H1 (cell line): ENCODE measurements around the gene CPEB3. TPM values are rescaled to one million over a fixed set of nuclear protein-coding genes. Genes with fewer than 3 reads are reported as not detected.

Experiments used
- CTCF ChIA-PET: fragments of 300-600 bp; sonication (Branson Sonifier 250); formaldehyde crosslinking; loops from one replicate; lab custom pipeline; 2021; ENCODE audit not compliant: partially characterized antibody; lab: Charles Lee
- POLR2A ChIA-PET: fragments of 300-600 bp; sonication (Branson Sonifier 250); formaldehyde crosslinking; loops from one replicate; lab custom pipeline; 2021; ENCODE audit warnings: inconsistent platforms; ENCODE audit not compliant: partially characterized antibody; lab: Charles Lee
- DNase-seq, 2 experiments: peaks; one replicate each; pipeline versions ENCODE4 v3.0.0 to v3.0.0-alpha.2; 2010 to 2022; ENCODE audit warnings: low spot score in 2 of 2, low read depth in 1 of 2, mixed read lengths in 1 of 2
- FAIRE-seq: peaks from 2 replicates; lab custom pipeline; 2011; peaks lifted over from hg19 to GRCh38; lab: Jason Lieb, UNC
- H2AFZ ChIP-seq: 2 replicates; pipeline ENCODE4 v1.8.1; 2012; ENCODE audit warnings: low read length, inconsistent platforms
- H2AK5ac ChIP-seq: 2 replicates; pipeline ENCODE4 v1.6.1; 2013; ENCODE audit warnings: low read depth, low read length
- H2BK120ac ChIP-seq: replicated peaks from 2 replicates; pipeline ENCODE3; 2013; ENCODE audit warnings: low read depth, low read length, inconsistent platforms
- H2BK12ac ChIP-seq: 2 replicates; pipeline ENCODE4 v1.6.1; 2013; ENCODE audit warnings: low read depth, low read length
- H2BK15ac ChIP-seq: 2 replicates; pipeline ENCODE4 v1.6.1; 2013; ENCODE audit warnings: low read length
- H2BK20ac ChIP-seq: 2 replicates; pipeline ENCODE4 v1.6.1; 2013; ENCODE audit warnings: low read length
- H2BK5ac ChIP-seq: 2 replicates; pipeline ENCODE4 v1.6.1; 2013; ENCODE audit warnings: low read depth, low read length
- H3K14ac ChIP-seq: 2 replicates; pipeline ENCODE4 v1.6.1; 2013; ENCODE audit warnings: inconsistent platforms; ENCODE audit not compliant: insufficient read length
- H3K18ac ChIP-seq: 2 replicates; pipeline ENCODE4 v1.6.1; 2013; ENCODE audit warnings: low read length; ENCODE audit errors: extremely low read depth
- H3K23ac ChIP-seq: 2 replicates; pipeline ENCODE4 v1.6.1; 2013; ENCODE audit warnings: inconsistent platforms; ENCODE audit not compliant: insufficient read length
- H3K23me2 ChIP-seq: 2 replicates; pipeline ENCODE4 v1.6.1; 2013; ENCODE audit warnings: low read depth, low read length
- H3K27ac ChIP-seq: 2 replicates; pipeline ENCODE4 v1.6.1; 2011; ENCODE audit warnings: low read depth, low read length, inconsistent platforms
- H3K27me3 ChIP-seq, 4 experiments: replicated peaks in 1 of 4; 1 replicate in 1 of 4; 2 replicates in 3 of 4; pipeline versions ENCODE4 v1.6.1 to v1.8.1; 2011 to 2013; ENCODE audit warnings: low read length in 3 of 4, mild to moderate bottlenecking in 3 of 4, inconsistent platforms in 2 of 4, mixed read lengths in 2 of 4, moderate library complexity in 1 of 4; ENCODE audit not compliant: control insufficient read depth in 3 of 4, insufficient read depth in 3 of 4; ENCODE audit errors: extremely low read depth in 1 of 4
- H3K36me3 ChIP-seq, 4 experiments: 2 replicates each; pipeline versions ENCODE4 v1.6.1 to v1.8.1; 2011 to 2013; ENCODE audit warnings: mild to moderate bottlenecking in 4 of 4, low read length in 3 of 4, moderate library complexity in 2 of 4, control low read depth in 1 of 4, inconsistent platforms in 1 of 4; ENCODE audit not compliant: insufficient read depth in 4 of 4, control insufficient read depth in 2 of 4
- H3K4ac ChIP-seq: replicated peaks from 2 replicates; pipeline ENCODE3; 2013; ENCODE audit warnings: low read length, low read depth, mixed read lengths, inconsistent platforms; ENCODE audit not compliant: insufficient read length
- H3K4me1 ChIP-seq, 4 experiments: replicated peaks in 1 of 4; 1 replicate in 1 of 4; 2 replicates in 3 of 4; pipeline versions ENCODE4 v1.6.1 to v1.8.1; 2011 to 2013; ENCODE audit warnings: low read length in 3 of 4, inconsistent platforms in 2 of 4, mixed read lengths in 1 of 4; ENCODE audit not compliant: insufficient read depth in 4 of 4, control insufficient read depth in 3 of 4
- H3K4me2 ChIP-seq, 2 experiments: 2 replicates each; pipeline versions ENCODE4 v1.6.1 to v1.8.1; 2011 to 2013; ENCODE audit warnings: low read depth in 2 of 2, low read length in 2 of 2, control low read depth in 1 of 2, inconsistent platforms in 1 of 2, mild to moderate bottlenecking in 1 of 2; ENCODE audit not compliant: insufficient read depth in 1 of 2
- H3K4me3 ChIP-seq, 4 experiments: fragments of 200-600, 300-600 bp in 1 of 4; sonication (generic), shearing (Covaris generic), sonication (Bioruptor Twin) in 1 of 4; 2 replicates each; pipeline versions ENCODE4 v1.5.1 to v1.8.1; 2011 to 2016; ENCODE audit warnings: low read length in 4 of 4, low read depth in 3 of 4, control low read depth in 2 of 4, inconsistent platforms in 2 of 4, mild to moderate bottlenecking in 2 of 4, mixed read lengths in 1 of 4, moderate library complexity in 1 of 4; ENCODE audit not compliant: insufficient read depth in 2 of 4; ENCODE audit errors: extremely low read depth in 1 of 4
- H3K56ac ChIP-seq: replicated peaks from 2 replicates; pipeline ENCODE3; 2013; ENCODE audit warnings: low read depth, mild to moderate bottlenecking, mixed read lengths, low read length, inconsistent platforms; ENCODE audit not compliant: insufficient read length
- H3K79me1 ChIP-seq: 2 replicates; pipeline ENCODE4 v1.6.1; 2013; ENCODE audit warnings: low read depth, low read length, control low read depth
- H3K79me2 ChIP-seq, 2 experiments: 2 replicates each; pipeline versions ENCODE4 v1.6.1 to v1.8.1; 2012 to 2013; ENCODE audit warnings: low read length in 2 of 2, mild to moderate bottlenecking in 2 of 2, inconsistent platforms in 1 of 2; ENCODE audit not compliant: insufficient read depth in 2 of 2, control insufficient read depth in 1 of 2
- H3K9ac ChIP-seq, 4 experiments: replicated peaks in 1 of 4; 1 replicate in 1 of 4; 2 replicates in 3 of 4; pipeline versions ENCODE4 v1.6.1 to v1.8.1; 2011 to 2013; ENCODE audit warnings: low read depth in 3 of 4, low read length in 3 of 4, control low read depth in 2 of 4, mild to moderate bottlenecking in 2 of 4, moderate library complexity in 2 of 4, inconsistent platforms in 1 of 4; ENCODE audit errors: extremely low read depth in 1 of 4
- H3K9me3 ChIP-seq, 2 experiments: 2 replicates each; pipeline versions ENCODE4 v1.6.1 to v1.8.1; 2012 to 2013; ENCODE audit warnings: mild to moderate bottlenecking in 2 of 2, moderate library complexity in 2 of 2, control low read depth in 1 of 2, inconsistent platforms in 1 of 2, low read depth in 1 of 2, low read length in 1 of 2, mixed read lengths in 1 of 2; ENCODE audit not compliant: insufficient read depth in 2 of 2
- H4K20me1 ChIP-seq, 2 experiments: replicated peaks in 1 of 2; 2 replicates each; pipeline versions ENCODE3 to v1.8.1; 2011 to 2013; ENCODE audit warnings: inconsistent platforms in 2 of 2, low read length in 2 of 2, mild to moderate bottlenecking in 1 of 2; ENCODE audit not compliant: insufficient read depth in 2 of 2, control insufficient read depth in 1 of 2
- H4K5ac ChIP-seq: 2 replicates; pipeline ENCODE4 v1.6.1; 2013; ENCODE audit warnings: low read length, low read depth, mixed read lengths, inconsistent platforms; ENCODE audit not compliant: insufficient read length
- H4K8ac ChIP-seq: 2 replicates; pipeline ENCODE4 v1.8.0; 2013; ENCODE audit warnings: mild to moderate bottlenecking, moderate library complexity, low read length, inconsistent platforms; ENCODE audit not compliant: insufficient read depth; ENCODE audit errors: extremely low read depth
- H4K91ac ChIP-seq: replicated peaks from 2 replicates; pipeline ENCODE3; 2013; ENCODE audit warnings: low read length, mixed read lengths, inconsistent platforms; ENCODE audit not compliant: insufficient read length
- CEBPB ChIP-seq: IDR thresholded peaks from 2 replicates; pipeline ENCODE4 v1.6.1; 2012; ENCODE audit warnings: low read depth, low read length
- KDM4A ChIP-seq: IDR thresholded peaks from one replicate; pipeline ENCODE4 v1.7.1; 2012; ENCODE audit warnings: low read depth, mild to moderate bottlenecking, moderate library complexity, low read length, inconsistent platforms; ENCODE audit not compliant: severe bottlenecking
- KDM5A ChIP-seq: fragments of 200-600 bp; IDR thresholded peaks from 2 replicates; pipeline ENCODE4 v1.7.1; 2012; ENCODE audit warnings: mild to moderate bottlenecking, low read length, inconsistent platforms, mixed read lengths
- SIN3A ChIP-seq, 2 experiments: IDR thresholded peaks in 1 of 2; conservative IDR thresholded peaks in 1 of 2; 2 replicates each; pipeline ENCODE4 v1.6.1; 2011 to 2012; ENCODE audit warnings: low read length in 2 of 2, improper control_type of control experiment in 1 of 2, low read depth in 1 of 2, mild to moderate bottlenecking in 1 of 2
- SP1 ChIP-seq: IDR thresholded peaks from 2 replicates; pipeline ENCODE4 v1.6.1; 2011; ENCODE audit warnings: low read depth, low read length
- SUZ12 ChIP-seq: fragments of 200-600 bp; sonication (generic); IDR thresholded peaks from 2 replicates; pipeline ENCODE4 v1.6.1; 2012; ENCODE audit warnings: mild to moderate bottlenecking, inconsistent platforms, low read length, moderate library complexity, mixed read lengths
- WGBS, 2 experiments: shearing (Covaris generic) in 1 of 2; methylation state at CpG; one replicate each; pipeline versions ENCODE4 v1.1.6 to v1.1.7; 2013 to 2015; ENCODE audit warnings: low lambda C conversion rate in 2 of 2, mixed read lengths in 2 of 2, inconsistent platforms in 1 of 2, low coverage in 1 of 2, missing lambda C conversion rate in 1 of 2; ENCODE audit not compliant: insufficient replicate concordance in 2 of 2, insufficient coverage in 1 of 2, insufficient read length in 1 of 2; ENCODE audit errors: extremely low coverage in 1 of 2, missing lambda C conversion rate in 1 of 2; 5-methylcytosine and 5-hydroxymethylcytosine counted together
- polyA plus RNA-seq, 7 experiments: library from polyadenylated mRNA; depleted of rRNA in 3 of 7; stranded (reverse) in 5 of 7; unstranded in 2 of 7; fragments of >200 nt in 5 of 7; fragments of 200-250 nt in 2 of 7; gene quantifications; 1 replicate in 5 of 7; 2 replicates in 1 of 7; 4 replicates in 1 of 7; pipeline versions ENCODE4 v1.2.1 to v1.2.3, GENCODE V29; 2011 to 2013; ENCODE audit warnings: missing spikeins in 2 of 7, mixed read lengths in 2 of 7
- total RNA-seq: library from RNA; stranded (reverse); fragmentation: NEBNext Ultra II Directional; extraction: Animal tissue kit (Norgen Biotek cat#: 25700); gene quantifications from 2 replicates; pipeline ENCODE4 v1.2.1, GENCODE V29; 2021
- TF ChIP-seq, protein P1 (sequence below): IDR thresholded peaks from 2 replicates; pipeline ENCODE4 v1.6.1; 2012; ENCODE audit warnings: inconsistent platforms

CPEB3 gene
- total and polyA plus RNA-seq, 2 of the 8 experiments (the other 6 are each of a cell fraction or from before 2014, with no cell fraction given) = 0.39 to 1.7 TPM

GRCh38 chr10:92207061-92207460 lies 83.8 kb downstream of the CPEB3 start:
- Histone ChIP-seq H3K36me3 (no peaks in the 10 kb centered on the region), H3K14ac (no peak overlapping the region), H3K23me2 (no peaks in the 10 kb centered on the region), H3K4me3 (no peak overlapping the region), H4K8ac (no peak overlapping the region), H3K9ac (no peak overlapping the region), H3K79me2 (no peaks in the 10 kb centered on the region), H2BK12ac (no peak overlapping the region), H2AK5ac (no peak overlapping the region), H3K18ac (no peak overlapping the region), H2BK120ac (no peak overlapping the region), H3K4me2 (no peak overlapping the region), H2AFZ (no peak overlapping the region), H3K27ac (no peak overlapping the region), H3K27me3 (no peaks in the 10 kb centered on the region), H2BK20ac (no peak overlapping the region), H3K4ac (no peak overlapping the region), H4K5ac (no peak overlapping the region), H3K9me3 (no peaks in the 10 kb centered on the region), H2BK5ac (no peak overlapping the region), H4K20me1 (no peaks in the 10 kb centered on the region), H2BK15ac (no peak overlapping the region), H3K79me1 (no peaks in the 10 kb centered on the region), H3K23ac (no peak overlapping the region), H3K4me1 (no peaks in the 10 kb centered on the region), H3K56ac (no peak overlapping the region), H4K91ac (no peak overlapping the region)
- WGBS, 2 experiments = 75% methylated on average over 1 of the region's 1 CpG; no CpG with 5 or more reads in 1 of the 2 experiments
- CTCF ChIA-PET = interaction anchor here (0.9 kb wide), 1 partner anchor 119 kb away, joined by 5 read pairs; no protein-coding TSS in a partner anchor
- DNase-seq (no peak), FAIRE-seq (no peak)
- POLR2A ChIA-PET = no interaction called here
- no peak for TF ChIP-seq SUZ12
- no peak for TF ChIP-seq CEBPB
- TF ChIP-seq SP1 = no peak
- no peak for TF ChIP-seq KDM4A
- no peak for TF ChIP-seq SIN3A (conservative IDR thresholded peaks at IDR 0.05 in 1 of 2, IDR thresholded peaks at IDR 0.05 in 1 of 2; ENCODE audit: low read depth in 1 of 2, low read length in 2 of 2)
- TF ChIP-seq, protein P1, sequence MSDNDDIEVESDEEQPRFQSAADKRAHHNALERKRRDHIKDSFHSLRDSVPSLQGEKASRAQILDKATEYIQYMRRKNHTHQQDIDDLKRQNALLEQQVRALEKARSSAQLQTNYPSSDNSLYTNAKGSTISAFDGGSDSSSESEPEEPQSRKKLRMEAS = no peak
- TF ChIP-seq KDM5A = no peak
